HG02970 (cell line): ENCODE measurements around the gene CYP26A1.

Experiments used
- ATAC-seq: cut with Tn5 transposase; IDR thresholded peaks from one replicate; pipeline ENCODE4 v1.9.1; 2021; ENCODE audit warnings: mild to moderate bottlenecking, moderate library complexity, moderate number of reproducible peaks; ENCODE audit not compliant: unreplicated experiment, low FRiP score

Gene CYP26A1

GRCh38 chr10:93113042-93113441 lies 39.3 kb downstream of the CYP26A1 start:
- ATAC-seq, result no peak

GRCh38 chr10:93115661-93116383 lies 42.1 kb downstream of the CYP26A1 start:
- no peak for ATAC-seq

GRCh38 chr10:93121311-93121710 lies 47.6 kb downstream of the CYP26A1 start:
- no peak for ATAC-seq

GRCh38 chr10:93123766-93124165 lies 50.1 kb downstream of the CYP26A1 start:
- no peak for ATAC-seq

- ATAC-seq, result no peak
Observed at GRCh38 chr10:93124580-93125318, 51.1 kb downstream of the CYP26A1 start.

- ATAC-seq, result no peak
Observed at GRCh38 chr10:93125966-93126365, 52.3 kb downstream of the CYP26A1 start.

GRCh38 chr10:93126483-93127052 lies 52.9 kb downstream of the CYP26A1 start:
- ATAC-seq, result no peak
